ENCODE results near the gene FAM168A.

Gene FAM168A

DNA sequence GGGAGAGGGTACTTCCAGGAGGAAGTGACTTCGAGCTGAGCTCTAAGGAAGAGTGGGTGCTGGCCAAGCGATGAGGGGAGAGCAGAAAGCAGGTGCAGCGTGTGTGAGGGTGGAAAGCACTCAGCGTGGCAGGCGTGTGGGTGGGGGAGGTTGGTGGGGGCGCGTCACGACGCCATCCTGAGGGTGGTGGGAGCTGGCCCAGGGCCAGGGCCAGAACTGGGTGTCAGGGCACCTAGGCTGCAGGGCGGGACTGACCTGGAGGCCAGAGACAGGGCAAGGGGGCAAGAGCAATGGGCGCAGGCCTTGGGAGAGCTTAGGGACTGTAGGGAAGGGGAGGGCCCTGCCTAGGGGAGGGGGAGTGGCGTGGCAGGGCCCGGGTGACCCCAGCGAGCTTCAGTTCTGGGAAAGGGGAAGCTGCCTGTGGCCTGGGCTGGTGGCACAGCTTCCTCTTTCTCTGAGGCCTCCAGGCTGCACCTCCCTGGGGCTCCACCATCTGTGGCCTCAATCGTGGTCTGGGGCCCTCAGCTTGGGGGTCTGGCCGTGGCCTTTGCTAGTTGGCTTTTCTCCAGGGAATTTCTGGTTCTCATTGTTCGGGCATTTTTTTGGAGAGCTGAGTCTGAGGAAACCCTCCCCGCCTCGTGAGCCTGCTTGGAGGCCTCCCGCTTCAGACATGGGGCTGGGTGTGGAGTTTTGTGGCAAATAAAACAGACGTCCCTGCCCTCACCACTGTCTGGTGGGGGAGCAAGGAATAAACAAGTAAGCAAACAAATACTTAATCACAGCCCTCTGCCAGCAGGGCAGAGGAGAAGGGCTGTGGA lies 212.8 kb downstream of the FAM168A start:
- peak; percentile 52 for DNase-seq

DNA sequence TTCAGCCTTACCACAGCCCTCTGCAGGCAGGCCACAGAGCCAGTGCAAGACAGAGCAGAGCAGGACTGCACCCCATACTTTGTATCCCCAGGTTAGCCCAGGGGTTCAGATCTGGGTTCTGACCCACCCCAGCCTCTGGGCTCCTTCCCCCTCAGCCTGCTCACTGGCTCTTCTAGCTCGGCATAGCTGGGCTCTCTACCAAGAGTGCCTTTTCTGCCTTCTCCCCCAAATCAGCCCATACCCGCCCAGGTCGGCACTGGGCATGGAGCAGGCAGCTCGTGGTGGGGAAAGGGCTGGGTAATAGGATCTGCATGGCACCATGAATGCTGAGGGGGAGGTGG lies 213.4 kb downstream of the FAM168A start:
- DNase-seq = peak; percentile 2

DNA sequence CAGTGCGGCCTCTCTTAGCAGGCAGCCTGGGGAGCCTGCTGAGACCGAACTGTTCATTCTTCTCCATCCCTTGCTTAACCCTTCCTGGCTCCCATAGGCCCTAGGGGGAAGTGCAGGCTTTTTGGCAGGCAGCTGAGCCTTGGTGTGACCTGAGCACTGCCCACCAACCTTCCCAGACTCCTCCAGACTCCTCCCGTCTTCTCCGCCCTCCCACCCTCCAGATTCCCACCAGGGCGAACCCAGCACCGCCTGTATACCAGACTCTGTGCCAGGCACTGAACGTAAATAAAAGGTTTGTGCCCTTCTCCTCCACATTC lies 213.8 kb downstream of the FAM168A start:
- no peak for DNase-seq

DNA sequence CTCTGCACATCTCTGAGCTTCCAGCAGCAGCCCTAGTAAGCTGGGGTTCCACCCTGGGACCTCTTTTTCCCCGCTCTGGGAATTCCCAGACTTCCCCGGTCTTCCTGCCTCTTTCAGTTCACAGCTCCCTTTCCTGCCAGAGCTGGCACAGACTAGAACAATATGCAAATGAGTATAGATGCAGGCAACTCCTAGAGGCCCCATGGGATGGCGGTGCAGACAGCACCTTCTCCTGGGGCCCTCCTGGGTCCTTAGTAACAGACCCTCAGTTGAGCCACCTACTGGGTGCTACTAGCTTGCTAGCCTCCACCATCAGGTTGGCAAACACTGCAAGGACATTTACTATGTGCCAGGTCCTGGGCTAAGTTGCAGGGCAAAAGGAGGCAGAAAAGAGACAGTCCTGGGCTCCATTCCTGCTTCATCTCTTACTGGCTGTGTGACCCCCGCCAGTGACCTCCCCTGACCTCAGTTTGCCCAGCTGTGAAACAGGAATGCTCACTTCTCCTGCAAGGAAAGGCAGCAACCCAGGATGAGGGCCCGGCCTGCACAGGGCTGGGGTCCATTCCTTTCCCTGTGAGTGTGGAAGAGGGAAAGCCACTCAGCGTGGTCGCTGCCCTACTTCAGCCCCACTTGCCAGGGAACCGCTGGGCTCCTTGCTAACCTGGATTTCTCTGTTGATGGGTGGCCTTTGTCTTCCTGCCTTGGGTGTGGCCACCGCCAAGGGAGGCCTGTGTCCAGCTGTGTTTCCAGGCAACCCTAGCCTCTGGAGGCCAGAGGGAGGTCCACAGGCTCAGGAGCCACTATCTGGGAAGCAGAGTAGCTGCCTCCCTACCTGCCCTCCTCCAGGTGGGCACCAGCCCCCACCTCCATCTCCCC lies 214.4 kb downstream of the FAM168A start:
- peak; percentile 7 for DNase-seq

DNA sequence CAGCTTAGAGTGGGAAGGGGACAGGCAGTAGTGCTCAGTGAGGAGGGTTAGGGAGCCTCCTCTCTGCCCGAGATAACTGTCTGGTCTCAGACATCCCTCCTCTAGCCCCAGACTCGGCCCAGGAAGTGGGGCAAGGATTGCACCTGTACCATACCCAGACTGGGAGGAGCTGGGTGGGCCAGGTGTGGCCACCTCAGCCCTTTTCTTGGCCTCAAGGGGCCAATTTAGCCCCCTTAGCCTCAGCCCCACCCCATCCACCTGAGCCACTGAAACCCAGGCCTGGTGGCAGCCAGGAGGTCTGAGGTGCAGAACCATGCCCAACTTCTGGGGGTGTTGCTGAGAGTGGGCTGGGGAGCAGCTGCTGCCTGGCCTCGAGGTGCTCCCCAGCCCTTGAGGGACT lies 215.2 kb downstream of the FAM168A start:
- DNase-seq = no peak

DNA sequence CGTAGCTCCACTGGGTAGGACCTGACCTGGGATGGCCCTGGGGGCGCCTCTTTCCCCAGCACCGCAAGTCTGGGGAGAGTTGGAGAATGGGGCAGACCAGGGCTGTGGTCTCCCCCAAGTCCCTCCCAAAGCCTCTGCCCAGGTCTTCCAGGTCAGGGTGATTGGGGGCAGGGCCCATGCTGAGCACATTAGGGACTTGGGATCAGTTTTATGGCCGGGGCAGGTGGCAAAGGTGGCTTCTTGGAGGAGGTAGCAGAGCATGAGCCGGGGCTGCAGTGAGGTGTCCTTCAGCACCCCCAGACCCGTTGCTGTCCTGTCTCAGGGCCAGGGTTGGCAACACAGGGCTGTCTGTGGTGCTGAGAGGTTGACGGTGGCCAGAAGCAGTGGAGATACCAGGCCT lies 215.7 kb downstream of the FAM168A start:
- DNase-seq = no peak

DNA sequence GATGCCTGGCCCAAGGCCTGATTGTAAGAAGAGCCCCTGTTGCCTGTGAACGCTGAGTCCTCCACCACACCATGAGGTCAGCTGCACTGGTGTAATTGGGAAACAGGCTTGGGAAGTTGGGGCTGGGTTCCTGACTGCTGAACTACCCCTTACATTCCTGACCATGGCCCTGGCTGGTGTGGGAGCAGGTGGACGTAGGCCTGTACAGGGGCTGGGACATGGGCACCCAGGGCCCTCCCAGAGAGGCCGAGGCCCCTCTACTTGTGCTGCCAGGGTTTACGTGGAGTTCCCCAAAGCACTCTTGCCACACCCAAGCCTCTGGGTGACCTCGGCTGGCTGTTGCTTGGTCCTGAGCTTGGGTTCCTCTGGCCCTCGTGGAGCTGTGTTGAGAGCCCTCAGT lies 216.3 kb downstream of the FAM168A start:
- DNase-seq = peak; percentile 5

DNA sequence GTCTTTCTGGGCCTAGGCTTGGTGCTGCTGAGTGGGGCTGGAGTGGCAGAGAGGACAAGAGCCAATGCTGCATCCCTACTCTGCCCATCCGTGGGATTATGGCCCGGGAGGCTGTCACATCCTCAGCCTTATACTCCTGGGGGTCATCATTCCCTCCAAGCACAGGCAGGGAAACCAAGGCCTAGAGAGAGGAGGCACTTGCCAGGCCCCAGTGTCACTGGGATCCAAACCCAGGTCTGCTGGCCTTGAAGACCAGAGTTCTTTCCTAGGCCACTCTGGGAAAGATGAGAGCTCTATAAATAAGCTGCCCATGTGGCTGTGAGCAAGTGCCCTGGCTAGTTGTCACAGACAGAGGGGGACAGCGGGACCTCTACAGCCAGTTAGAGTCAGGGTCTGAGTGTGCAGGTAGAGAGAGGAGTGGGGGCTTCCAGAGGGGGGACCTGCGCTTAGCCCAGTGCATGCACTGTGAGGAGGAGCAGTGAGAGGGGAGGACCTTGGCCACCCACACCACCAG lies 217.0 kb downstream of the FAM168A start:
- no peak for DNase-seq

DNA sequence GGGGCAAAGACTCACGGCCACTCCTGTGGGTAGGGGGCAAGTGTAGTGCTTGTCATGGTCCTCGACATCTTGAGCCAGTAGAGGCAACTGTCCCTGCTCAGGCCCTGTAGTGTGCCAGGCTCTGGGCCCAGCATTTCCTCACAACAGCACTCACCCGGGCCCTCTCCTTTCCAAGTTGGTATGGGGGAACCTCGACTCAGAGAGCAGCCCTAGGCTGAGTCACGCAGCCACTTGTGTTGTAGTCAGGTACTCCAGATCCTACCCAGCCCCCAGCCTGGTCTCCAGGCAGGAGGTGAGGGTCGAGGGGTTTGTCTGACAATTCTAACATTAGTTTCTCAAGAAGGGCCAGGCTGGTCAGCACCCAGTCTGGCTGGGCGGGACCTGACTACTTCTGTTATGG lies 217.6 kb downstream of the FAM168A start:
- peak; percentile 7 for DNase-seq

DNA sequence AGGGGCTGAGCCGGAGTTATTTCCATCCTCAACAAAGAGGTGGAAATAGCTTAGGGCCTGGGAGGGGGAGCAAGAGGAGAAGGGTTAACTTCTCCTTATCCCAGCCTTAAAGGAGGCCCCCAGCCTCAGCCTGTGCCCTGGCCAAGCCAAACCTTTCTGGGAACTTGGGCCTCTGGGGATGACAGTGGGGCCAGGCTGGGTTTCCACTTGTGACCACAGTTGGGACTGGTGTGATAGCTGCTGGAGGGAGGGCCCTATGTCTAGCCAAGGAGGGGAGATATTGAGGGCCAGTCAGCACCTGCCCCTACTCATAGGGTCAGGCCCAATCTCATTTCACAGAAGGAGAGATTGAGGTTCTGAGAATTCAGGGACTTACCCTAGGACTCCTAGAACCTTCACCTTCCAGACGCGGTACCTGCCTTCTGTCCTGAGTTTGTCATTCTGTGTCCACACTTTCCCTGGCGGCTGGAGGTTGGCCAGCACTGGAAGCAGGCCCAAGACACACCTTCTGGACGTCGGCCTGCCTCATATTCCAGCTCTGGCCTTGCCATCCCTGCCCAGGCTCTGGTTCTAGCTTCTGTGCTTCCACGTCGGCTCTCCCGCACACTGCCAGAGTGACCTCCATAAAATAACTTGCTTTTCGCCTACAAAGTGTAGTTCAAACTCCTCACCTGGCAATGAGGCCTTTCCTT lies 218.6 kb downstream of the FAM168A start:
- DNase-seq = no peak

DNA sequence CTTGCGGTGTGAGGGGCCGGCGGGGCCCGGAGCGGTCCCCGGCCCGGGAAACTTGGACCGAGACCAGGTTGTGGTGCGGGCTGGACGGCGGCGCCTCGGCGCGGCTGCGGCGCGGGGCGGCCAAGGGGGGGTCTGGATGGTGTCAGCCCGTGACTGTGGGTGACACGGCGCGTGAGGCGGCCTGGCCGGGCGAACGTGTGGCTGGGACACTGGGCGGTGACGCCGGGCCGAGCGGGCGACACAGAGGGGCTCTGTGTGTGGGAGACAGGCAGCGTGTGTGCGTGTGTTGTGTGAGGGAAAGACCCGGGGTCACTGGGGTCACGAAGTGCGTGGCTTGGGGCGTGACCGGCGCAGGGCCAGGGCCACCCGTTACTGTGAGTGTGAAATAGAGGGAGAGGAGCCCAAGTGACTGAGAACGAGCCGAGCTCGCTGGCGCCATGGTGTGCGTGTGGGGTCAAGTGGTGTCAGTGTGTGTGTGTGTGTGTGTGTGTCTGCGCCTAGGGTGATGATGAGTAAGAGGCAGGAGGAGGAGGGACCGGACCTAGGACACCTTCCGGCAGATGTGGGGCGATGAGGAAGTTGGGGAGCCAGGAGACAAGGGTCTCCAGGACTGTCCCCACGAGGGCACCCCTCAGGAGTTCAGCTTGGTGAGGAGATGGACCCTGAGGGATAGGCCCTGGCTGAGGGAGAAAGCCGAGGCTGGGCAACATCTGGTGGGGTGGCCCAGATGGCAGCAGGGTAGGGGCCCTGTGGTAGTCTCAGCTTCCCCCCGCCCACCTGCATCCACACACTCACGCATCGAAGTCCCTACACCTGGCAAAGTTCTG lies 220.9 kb downstream of the FAM168A start:
- DNase-seq = peak; percentile 79

DNA sequence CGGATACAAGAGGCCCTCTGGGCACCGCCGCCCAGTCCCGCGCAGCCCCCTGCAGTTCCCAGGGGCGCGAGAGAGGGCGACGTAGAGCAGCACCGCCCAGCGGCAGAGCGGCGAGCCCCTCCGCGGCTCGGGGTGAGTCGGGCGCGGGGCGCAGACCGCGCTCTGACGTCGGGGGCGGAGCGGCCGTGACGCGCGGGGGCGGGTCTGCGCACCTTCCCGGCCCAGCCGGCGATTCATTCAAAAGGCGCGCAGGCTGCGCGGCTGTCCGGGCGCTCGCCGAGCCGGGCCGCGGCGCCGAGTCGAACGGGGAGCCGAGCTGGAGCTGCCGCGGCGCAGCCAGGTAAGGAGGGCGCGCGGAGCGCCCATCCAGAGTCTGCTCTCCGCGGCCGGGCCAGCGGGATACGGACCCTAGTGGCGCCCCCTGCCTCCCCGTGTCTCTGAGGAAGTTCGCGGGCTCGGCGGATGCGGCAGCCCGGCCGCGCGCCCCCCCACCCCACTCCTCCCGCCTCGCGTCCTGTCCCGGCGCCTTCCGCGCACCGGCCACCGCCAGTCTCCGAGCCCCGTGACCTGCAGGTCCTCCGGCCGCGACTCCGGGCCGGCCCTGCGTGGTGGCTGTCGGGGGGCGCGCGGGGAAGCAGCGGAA lies 221.6 kb downstream of the FAM168A start, which contains the start of gene RELT:
RELT (plus strand) TSS at position 240 of the 643 bp plus-strand sequence. CDS start 12,738 bp downstream, outside the sequence.
- DNase-seq = peak; percentile 95

DNA sequence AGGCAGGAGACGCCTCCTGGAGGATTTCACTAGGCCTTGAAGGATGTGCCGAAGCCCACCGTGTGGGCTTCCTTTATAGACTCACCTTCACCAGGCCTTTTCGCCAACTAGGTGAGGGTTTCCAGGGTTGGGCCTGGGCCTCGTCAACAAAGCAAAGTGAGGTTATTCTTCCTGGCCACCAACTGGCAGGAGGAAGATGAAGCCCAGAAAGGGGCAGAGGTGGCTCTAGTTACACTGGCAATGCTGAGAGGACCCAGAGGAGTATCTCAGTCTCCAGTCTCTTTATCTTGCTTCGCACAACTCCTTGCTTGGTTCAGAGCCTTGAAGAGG lies 222.1 kb downstream of the FAM168A start:
- no peak for DNase-seq

DNA sequence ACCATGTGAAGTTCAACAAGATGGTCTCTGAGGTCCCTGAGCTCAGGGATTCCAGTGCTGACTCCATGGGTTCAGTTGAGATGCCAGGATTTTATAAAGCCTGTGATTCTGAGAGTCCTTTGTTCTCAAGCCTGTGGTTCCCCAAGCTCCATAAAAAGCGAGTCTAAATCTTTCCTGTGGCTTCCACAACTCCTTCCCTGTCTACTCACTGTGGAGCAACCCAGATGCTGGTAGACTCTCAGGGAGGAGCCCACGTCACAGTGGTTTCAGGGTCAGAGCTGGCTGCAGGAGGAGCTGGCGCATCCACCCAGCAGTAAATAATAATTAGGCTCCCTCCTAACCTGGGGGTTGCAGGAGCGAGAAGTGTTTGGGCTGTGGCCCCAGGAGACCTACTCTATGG lies 223.8 kb downstream of the FAM168A start:
- DNase-seq = no peak

DNA sequence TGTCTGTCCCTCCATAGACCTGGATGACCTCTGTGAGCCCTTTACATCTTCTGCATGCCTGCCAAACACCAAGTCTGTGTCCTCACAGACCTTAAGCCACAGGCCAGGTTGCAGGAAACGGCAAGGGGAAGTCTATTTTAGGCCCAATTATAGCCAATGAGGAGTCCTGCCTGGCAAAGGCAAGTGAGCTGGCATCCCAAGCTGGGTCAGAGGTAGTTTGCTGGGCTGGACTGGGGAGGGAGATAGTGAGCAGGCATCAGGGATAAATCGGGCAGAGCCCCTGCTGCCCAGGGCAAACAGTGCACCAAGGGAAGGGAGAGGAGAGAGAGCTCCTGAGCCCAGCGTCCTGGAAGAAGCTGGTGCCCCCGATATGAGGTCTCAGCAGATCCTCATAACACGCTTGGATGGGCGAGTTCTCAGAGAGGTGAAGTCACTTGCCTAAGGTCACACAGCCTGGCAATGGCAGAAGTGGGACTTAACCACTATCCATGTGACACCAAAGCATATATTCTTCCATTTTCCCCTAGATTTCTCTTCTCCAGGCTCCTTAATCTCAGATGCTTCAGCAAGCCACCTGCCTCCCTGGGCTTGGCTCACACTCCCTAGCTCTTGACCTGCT lies 225.4 kb downstream of the FAM168A start:
- DNase-seq = no peak

DNA sequence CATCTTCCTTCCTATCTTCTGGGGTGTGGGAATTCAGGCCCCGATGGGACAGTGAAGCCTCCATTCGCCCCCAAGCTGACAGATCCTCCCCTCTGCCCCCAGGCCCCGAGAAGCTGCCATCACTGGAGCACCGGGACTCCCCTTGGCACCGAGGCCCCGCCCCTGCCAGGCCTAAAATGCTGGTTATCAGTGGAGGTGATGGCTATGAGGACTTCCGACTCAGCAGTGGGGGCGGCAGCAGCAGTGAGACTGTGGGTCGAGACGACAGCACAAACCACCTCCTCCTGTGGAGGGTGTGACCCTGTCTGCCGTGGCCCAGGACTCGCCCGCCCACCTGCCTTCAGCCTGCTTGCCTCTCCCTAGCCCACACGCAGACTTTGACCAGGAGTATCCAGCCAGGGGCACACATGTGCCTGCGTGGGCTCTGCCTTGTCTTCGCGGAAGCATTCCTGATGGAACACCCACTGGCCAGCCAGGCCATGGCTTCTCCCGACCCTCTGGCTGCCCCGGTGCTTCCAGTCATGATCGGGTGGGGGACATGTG lies 230.4 kb downstream of the FAM168A start:
- peak; percentile 28 for DNase-seq

DNA sequence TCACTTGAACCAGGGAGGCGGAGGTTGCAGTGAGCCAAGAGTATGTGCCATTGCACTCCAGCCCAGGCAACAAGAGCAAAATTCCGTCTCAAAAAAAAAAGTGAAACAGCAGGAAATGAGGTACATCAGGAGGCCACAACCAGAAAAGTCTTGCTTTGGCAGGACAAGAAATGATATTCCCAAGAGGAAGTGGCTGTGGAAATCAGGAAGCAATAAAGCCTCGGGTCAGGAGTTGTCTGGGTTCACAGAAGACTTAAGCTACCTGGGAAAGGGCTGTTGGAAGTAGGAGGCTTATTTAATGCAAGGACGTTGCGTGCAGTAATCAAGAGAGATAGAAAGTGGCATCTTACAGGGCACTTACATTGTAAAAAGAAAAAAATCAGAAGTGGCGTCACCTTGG lies 231.0 kb downstream of the FAM168A start:
- no peak for DNase-seq

DNA sequence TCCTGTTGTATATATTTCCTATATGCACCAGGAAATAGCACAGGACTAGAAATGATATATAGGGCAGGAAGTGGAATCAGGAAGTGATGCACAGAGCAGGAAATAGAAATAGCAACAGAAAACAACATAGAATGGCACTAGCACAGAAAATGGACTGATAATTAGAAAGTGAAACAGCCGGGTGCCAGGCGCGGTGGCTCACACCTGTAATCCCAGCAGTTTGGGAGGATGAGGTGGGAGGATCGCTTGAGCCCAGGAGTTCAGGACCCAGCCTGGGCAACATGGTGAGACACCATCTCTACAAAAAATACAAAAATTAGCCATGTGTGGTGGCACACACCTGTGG lies 231.7 kb downstream of the FAM168A start:
- DNase-seq = peak; percentile 74

DNA sequence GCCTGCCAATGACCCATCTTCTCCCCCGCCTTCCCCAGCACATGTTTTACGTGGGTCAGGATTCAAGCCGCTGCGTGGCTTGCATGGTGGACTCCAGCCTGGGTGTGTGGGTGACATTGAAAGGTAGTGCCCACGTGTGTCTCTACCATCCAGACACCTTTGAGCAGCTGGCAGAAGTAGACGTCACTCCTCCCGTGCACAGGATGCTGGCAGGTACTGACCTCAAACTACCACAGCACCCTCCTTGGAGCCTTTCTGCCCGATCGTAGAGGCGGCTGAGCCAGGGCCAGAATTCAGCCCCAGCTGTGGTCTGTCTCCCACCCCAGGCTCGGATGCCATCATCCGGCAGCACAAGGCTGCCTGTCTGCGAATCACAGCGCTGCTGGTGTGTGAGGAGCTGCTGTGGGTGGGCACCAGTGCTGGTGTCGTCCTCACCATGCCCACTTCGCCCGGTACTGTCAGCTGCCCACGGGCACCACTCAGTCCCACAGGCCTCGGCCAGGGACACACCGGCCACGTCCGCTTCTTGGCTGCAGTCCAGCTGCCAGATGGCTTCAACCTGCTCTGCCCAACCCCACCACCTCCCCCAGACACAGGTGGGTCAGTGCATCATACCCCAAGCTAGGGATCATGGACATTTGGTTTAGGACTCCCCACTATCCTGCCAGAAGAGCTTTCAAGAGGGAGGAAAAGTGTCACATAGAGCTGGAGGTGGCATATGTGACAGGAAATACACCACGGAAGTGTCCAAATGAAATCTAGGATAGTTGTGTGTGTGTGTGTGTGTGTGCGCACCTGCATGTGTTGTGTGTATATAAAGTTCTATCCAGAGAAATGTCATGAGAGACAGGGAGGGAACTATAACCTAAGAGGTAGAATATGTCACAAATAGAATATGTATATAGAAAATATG lies 232.3 kb downstream of the FAM168A start:
- DNase-seq = peak; percentile 7

DNA sequence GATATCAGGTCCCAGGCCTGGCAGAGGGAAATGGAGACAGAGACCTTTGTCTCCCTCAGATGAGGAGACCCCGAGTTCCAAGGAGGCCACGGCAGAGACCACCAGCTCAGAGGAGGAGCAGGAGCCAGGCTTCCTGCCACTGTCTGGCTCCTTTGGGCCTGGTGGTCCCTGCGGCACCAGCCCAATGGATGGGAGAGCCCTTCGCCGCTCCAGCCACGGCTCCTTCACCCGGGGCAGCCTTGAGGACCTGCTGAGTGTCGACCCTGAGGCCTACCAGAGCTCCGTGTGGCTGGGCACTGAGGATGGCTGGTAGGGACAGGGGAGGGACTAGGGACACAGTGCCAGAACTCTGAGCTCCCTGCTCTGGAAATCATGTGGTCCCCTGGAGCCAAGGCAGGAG lies 234.8 kb downstream of the FAM168A start:
- no peak for DNase-seq

All from CD4-positive, alpha-beta T cell treated with Interleukin-17A for 1 hour (primary cell).